H9 (cell line): Measurements from ENCODE around the gene FGF12. TPM values are rescaled to one million over a fixed set of nuclear protein-coding genes. Genes with fewer than 3 reads are reported as not detected.

Experiments used
- DNase-seq: peaks from one replicate; pipeline ENCODE4 v3.0.0-alpha.2; 2017
- H2AFZ ChIP-seq: one replicate; pipeline ENCODE4 v1.6.1; 2013; ENCODE audit warnings: mild to moderate bottlenecking, low read length, control low read depth, moderate library complexity
- H2AK5ac ChIP-seq: 2 replicates; pipeline ENCODE4 v1.6.1; 2013; ENCODE audit warnings: low read length, control low read depth, mixed read lengths; ENCODE audit not compliant: insufficient read length
- H2BK120ac ChIP-seq: one replicate; pipeline ENCODE4 v1.6.1; 2013; ENCODE audit warnings: low read depth, mild to moderate bottlenecking, low read length, control low read depth, inconsistent platforms; ENCODE audit not compliant: poor library complexity, severe bottlenecking
- H2BK12ac ChIP-seq: 2 replicates; pipeline ENCODE4 v1.6.1; 2013; ENCODE audit warnings: low read length, control low read depth, mixed read lengths, low read depth; ENCODE audit not compliant: insufficient read length
- H2BK15ac ChIP-seq: 2 replicates; pipeline ENCODE4 v1.6.1; 2013; ENCODE audit warnings: low read depth, low read length, control low read depth
- H2BK20ac ChIP-seq: one replicate; pipeline ENCODE4 v1.6.1; 2013; ENCODE audit warnings: low read depth, mild to moderate bottlenecking, low read length, control low read depth, inconsistent platforms; ENCODE audit not compliant: poor library complexity, severe bottlenecking
- H2BK5ac ChIP-seq: 2 replicates; pipeline ENCODE4 v1.6.1; 2013; ENCODE audit warnings: low read length, control low read depth, mixed read lengths; ENCODE audit not compliant: insufficient read length
- H3K14ac ChIP-seq: 2 replicates; pipeline ENCODE4 v1.6.1; 2013; ENCODE audit warnings: low read length, control low read depth; ENCODE audit not compliant: insufficient read depth
- H3K18ac ChIP-seq: 2 replicates; pipeline ENCODE4 v1.6.1; 2013; ENCODE audit warnings: low read depth, mild to moderate bottlenecking, mixed read lengths, low read length, control low read depth; ENCODE audit not compliant: insufficient read length
- H3K23ac ChIP-seq: 2 replicates; pipeline ENCODE4 v1.6.1; 2013; ENCODE audit warnings: low read length, control low read depth, mixed read lengths, low read depth; ENCODE audit not compliant: insufficient read length
- H3K23me2 ChIP-seq: 2 replicates; pipeline ENCODE4 v1.6.1; 2013; ENCODE audit warnings: low read depth, mild to moderate bottlenecking, mixed read lengths, low read length, control low read depth; ENCODE audit not compliant: insufficient read length, poor library complexity, severe bottlenecking
- H3K27ac ChIP-seq: 2 replicates; pipeline ENCODE4 v1.5.1; 2013; ENCODE audit warnings: low read length, control low read depth, mixed read lengths, low read depth; ENCODE audit not compliant: insufficient read length
- H3K27me3 ChIP-seq: 2 replicates; pipeline ENCODE4 v1.6.1; 2013; ENCODE audit warnings: low read length, control low read depth, inconsistent platforms; ENCODE audit not compliant: insufficient read depth
- H3K4ac ChIP-seq: 2 replicates; pipeline ENCODE4 v1.6.1; 2013; ENCODE audit warnings: low read depth, mild to moderate bottlenecking, control low read depth, inconsistent platforms, low read length, moderate library complexity
- H3K4me1 ChIP-seq: 2 replicates; pipeline ENCODE4 v1.6.1; 2013; ENCODE audit warnings: low read length, control low read depth, inconsistent platforms; ENCODE audit not compliant: insufficient read depth
- H3K4me2 ChIP-seq: 2 replicates; pipeline ENCODE4 v1.6.1; 2013; ENCODE audit warnings: low read length, control low read depth, mixed read lengths; ENCODE audit not compliant: insufficient read length, insufficient read depth
- H3K56ac ChIP-seq: 2 replicates; pipeline ENCODE4 v1.6.1; 2013; ENCODE audit warnings: low read depth, mild to moderate bottlenecking, mixed read lengths, low read length, control low read depth; ENCODE audit not compliant: insufficient read length
- H3K79me1 ChIP-seq: 2 replicates; pipeline ENCODE4 v1.6.1; 2013; ENCODE audit warnings: low read depth, mild to moderate bottlenecking, moderate library complexity, low read length, control low read depth, inconsistent platforms; ENCODE audit not compliant: insufficient read depth, poor library complexity, severe bottlenecking
- H3K79me2 ChIP-seq: 2 replicates; pipeline ENCODE4 v1.6.1; 2013; ENCODE audit warnings: low read length, control low read depth, inconsistent platforms; ENCODE audit not compliant: insufficient read depth
- H3K9ac ChIP-seq: 2 replicates; pipeline ENCODE4 v1.6.1; 2013; ENCODE audit warnings: low read length, control low read depth, mixed read lengths; ENCODE audit not compliant: insufficient read length; ENCODE audit errors: extremely low read depth
- H3K9me3 ChIP-seq: one replicate; pipeline ENCODE4 v1.6.1; 2013; ENCODE audit warnings: low read depth, low read length, inconsistent platforms; ENCODE audit not compliant: control insufficient read depth
- H3T11ph ChIP-seq: one replicate; pipeline ENCODE4 v1.6.1; 2013; ENCODE audit warnings: mild to moderate bottlenecking, low read length, control low read depth, inconsistent platforms
- H4K20me1 ChIP-seq: one replicate; pipeline ENCODE4 v1.6.1; 2013; ENCODE audit not compliant: control insufficient read depth, insufficient read length, insufficient read depth
- H4K5ac ChIP-seq: 2 replicates; pipeline ENCODE4 v1.6.1; 2013; ENCODE audit warnings: low read depth, mild to moderate bottlenecking, mixed read lengths, low read length, control low read depth; ENCODE audit not compliant: insufficient read length
- H4K8ac ChIP-seq: replicated peaks from 2 replicates; pipeline ENCODE4 v1.6.1; 2013; ENCODE audit warnings: low read length, control low read depth, mixed read lengths, low read depth; ENCODE audit not compliant: insufficient read length
- H4K91ac ChIP-seq: 2 replicates; pipeline ENCODE4 v1.6.1; 2013; ENCODE audit warnings: low read depth, mild to moderate bottlenecking, moderate library complexity, mixed read lengths, low read length, control low read depth; ENCODE audit not compliant: insufficient read length
- H3K27ac Mint-ChIP-seq, 3 experiments: 2 replicates in 2 of 3; 3 replicates in 1 of 3; pipeline ENCODE4 v1.8.0; 2020 to 2021; ENCODE audit warnings: mixed read lengths in 3 of 3, mild to moderate bottlenecking in 1 of 3, moderate library complexity in 1 of 3
- H3K27me3 Mint-ChIP-seq: 2 replicates; pipeline ENCODE4 v1.8.0; 2021; ENCODE audit warnings: low read depth, mild to moderate bottlenecking, moderate library complexity, mixed read lengths
- H3K36me3 Mint-ChIP-seq, 3 experiments: 2 replicates in 2 of 3; 3 replicates in 1 of 3; pipeline ENCODE4 v1.8.0; 2020 to 2021; ENCODE audit warnings: low read depth in 3 of 3, mixed read lengths in 3 of 3; ENCODE audit not compliant: insufficient read depth in 1 of 3
- H3K4me1 Mint-ChIP-seq, 2 experiments: 2 replicates each; pipeline ENCODE4 v1.8.0; 2020; ENCODE audit warnings: mixed read lengths in 2 of 2
- H3K4me3 Mint-ChIP-seq, 2 experiments: 2 replicates in 1 of 2; 3 replicates in 1 of 2; pipeline ENCODE4 v1.8.0; 2020 to 2021; ENCODE audit warnings: mild to moderate bottlenecking in 2 of 2, mixed read lengths in 2 of 2, moderate library complexity in 1 of 2
- H3K9me3 Mint-ChIP-seq, 2 experiments: 2 replicates in 1 of 2; 3 replicates in 1 of 2; pipeline ENCODE4 v1.8.0; 2020; ENCODE audit warnings: mild to moderate bottlenecking in 2 of 2, mixed read lengths in 2 of 2, moderate library complexity in 1 of 2
- WGBS: extraction: QIAGEN DNeasy Blood & Tissue Kit; methylation state at CpG from one replicate; pipeline ENCODE4 v1.1.7; 2013; ENCODE audit warnings: missing lambda C conversion rate, low lambda C conversion rate, mixed read lengths; ENCODE audit not compliant: insufficient read length; ENCODE audit errors: extremely low coverage; 5-methylcytosine and 5-hydroxymethylcytosine counted together
- total RNA-seq: library from RNA; stranded (reverse); gene quantifications from 2 replicates; pipeline ENCODE4 v1.2.1, GENCODE V29; 2021
- TF ChIP-seq, protein P1 (sequence below): fragments of 200-600 bp; sonication (generic); conservative IDR thresholded peaks from 3 replicates; pipeline ENCODE4 v1.8.0; 2021; ENCODE audit warnings: antibody characterized with exemption, mild to moderate bottlenecking

The FGF12 gene
- total RNA-seq, 1 experiment from 2014 or later = 5.6 TPM

DNA sequence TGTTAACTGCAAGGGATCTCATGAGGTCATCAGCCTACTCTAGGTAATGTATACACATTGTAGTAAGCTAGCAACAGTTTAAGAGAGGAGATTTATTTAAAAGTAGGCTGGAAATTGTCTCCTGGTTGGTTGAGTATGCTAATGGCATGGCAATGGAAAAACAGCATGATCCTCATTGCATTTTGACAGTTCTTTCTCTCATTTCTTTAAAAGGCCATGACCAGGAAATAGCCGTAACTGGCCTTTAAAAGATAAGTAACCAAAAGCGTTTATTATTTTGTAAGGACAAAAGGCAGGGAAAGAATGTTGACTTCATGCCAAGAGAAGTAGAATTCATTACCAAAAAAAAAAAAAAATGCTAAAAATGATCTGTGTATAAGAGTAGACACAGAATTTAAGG lies 310.3 kb downstream of the FGF12 start:
- Histone ChIP-seq H3K4me2 (no peak overlapping the region), H3K56ac (no peak overlapping the region), H2BK15ac (no peak overlapping the region), H2BK120ac (no peak overlapping the region), H3T11ph (no peak overlapping the region), H3K4me1 (peaks cover 7% of the 10 kb centered on the region), H2BK20ac (no peak overlapping the region), H2AFZ (no peak overlapping the region), H2AK5ac (no peak overlapping the region), H3K14ac (no peak overlapping the region), H3K23ac (no peak overlapping the region), H3K27me3 (no peaks in the 10 kb centered on the region; the same call in 1 of the 2 replicates), H2BK5ac (no peak overlapping the region), H3K23me2 (no peaks in the 10 kb centered on the region), H2BK12ac (no peak overlapping the region), H3K79me2 (no peaks in the 10 kb centered on the region), H4K5ac (no peak overlapping the region), H4K8ac (no peak overlapping the region), H3K4ac (no peak overlapping the region), H3K18ac (no peak overlapping the region), H3K27ac (no peak overlapping the region), H3K79me1 (no peaks in the 10 kb centered on the region), H3K9ac (no peak overlapping the region), H4K91ac (no peak overlapping the region), H4K20me1 (no peaks in the 10 kb centered on the region), H3K9me3 (no peaks in the 10 kb centered on the region)
- TF ChIP-seq, protein P1, sequence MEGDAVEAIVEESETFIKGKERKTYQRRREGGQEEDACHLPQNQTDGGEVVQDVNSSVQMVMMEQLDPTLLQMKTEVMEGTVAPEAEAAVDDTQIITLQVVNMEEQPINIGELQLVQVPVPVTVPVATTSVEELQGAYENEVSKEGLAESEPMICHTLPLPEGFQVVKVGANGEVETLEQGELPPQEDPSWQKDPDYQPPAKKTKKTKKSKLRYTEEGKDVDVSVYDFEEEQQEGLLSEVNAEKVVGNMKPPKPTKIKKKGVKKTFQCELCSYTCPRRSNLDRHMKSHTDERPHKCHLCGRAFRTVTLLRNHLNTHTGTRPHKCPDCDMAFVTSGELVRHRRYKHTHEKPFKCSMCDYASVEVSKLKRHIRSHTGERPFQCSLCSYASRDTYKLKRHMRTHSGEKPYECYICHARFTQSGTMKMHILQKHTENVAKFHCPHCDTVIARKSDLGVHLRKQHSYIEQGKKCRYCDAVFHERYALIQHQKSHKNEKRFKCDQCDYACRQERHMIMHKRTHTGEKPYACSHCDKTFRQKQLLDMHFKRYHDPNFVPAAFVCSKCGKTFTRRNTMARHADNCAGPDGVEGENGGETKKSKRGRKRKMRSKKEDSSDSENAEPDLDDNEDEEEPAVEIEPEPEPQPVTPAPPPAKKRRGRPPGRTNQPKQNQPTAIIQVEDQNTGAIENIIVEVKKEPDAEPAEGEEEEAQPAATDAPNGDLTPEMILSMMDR = no peak
- Mint-ChIP-seq H3K36me3 (no peaks in the 10 kb centered on the region; a peak in 3 of 7 replicates), H3K27me3 (peaks cover 10% of the 10 kb centered on the region), H3K27ac (no peak overlapping the region), H3K4me1 (peaks cover 28% of the 10 kb centered on the region in 2 experiments), H3K4me3 (0 out of 5 replicates have a peak overlapping the region, but pooled peaks of 1 of the 2 experiments have one; percentile 9), H3K9me3 (no peaks in the 10 kb centered on the region)
- WGBS = no CpG with 5 or more reads among the region's 2 CpGs
- DNase-seq = no peak
